Muscle layer of duodenum (tissue), 2 donors: ENCODE results near the gene CCDC146.
"Not testable (repeated sequence)": the region's sequence is repeated elsewhere in the genome, so short reads cannot be mapped to it uniquely, and the experiment has no call there.

ENCODE experiments used
- H3K27ac ChIP-seq: one replicate; pipeline ENCODE4 v1.7.0; 2013; ENCODE audit warnings: mild to moderate bottlenecking, low read length
- H3K27me3 ChIP-seq: one replicate; pipeline ENCODE4 v1.7.0; 2013; ENCODE audit warnings: low read depth, mild to moderate bottlenecking, control low read depth, low read length
- H3K36me3 ChIP-seq, 2 donors: one replicate each; pipeline ENCODE4 v1.7.0; 2013; ENCODE audit warnings: low read length in 2 of 2, control low read depth in 1 of 2, mild to moderate bottlenecking in 1 of 2; ENCODE audit not compliant: insufficient read depth in 2 of 2, control insufficient read depth in 1 of 2
- H3K4me1 ChIP-seq, 2 donors: one replicate each; pipeline ENCODE4 v1.7.0; 2013; ENCODE audit warnings: low read length in 2 of 2, mild to moderate bottlenecking in 2 of 2, control low read depth in 1 of 2, moderate library complexity in 1 of 2; ENCODE audit not compliant: insufficient read depth in 2 of 2, control insufficient read depth in 1 of 2
- H3K4me3 ChIP-seq, 2 donors: one replicate each; pipeline ENCODE4 v1.7.0; 2013; ENCODE audit warnings: low read length in 2 of 2, low read depth in 1 of 2, mild to moderate bottlenecking in 1 of 2
- H3K9me3 ChIP-seq, 2 donors: one replicate each; pipeline ENCODE4 v1.7.0; 2013; ENCODE audit warnings: low read length in 2 of 2, control low read depth in 1 of 2, mild to moderate bottlenecking in 1 of 2; ENCODE audit not compliant: control insufficient read depth in 1 of 2
- donor health status: healthy.

CCDC146 gene, protein sequence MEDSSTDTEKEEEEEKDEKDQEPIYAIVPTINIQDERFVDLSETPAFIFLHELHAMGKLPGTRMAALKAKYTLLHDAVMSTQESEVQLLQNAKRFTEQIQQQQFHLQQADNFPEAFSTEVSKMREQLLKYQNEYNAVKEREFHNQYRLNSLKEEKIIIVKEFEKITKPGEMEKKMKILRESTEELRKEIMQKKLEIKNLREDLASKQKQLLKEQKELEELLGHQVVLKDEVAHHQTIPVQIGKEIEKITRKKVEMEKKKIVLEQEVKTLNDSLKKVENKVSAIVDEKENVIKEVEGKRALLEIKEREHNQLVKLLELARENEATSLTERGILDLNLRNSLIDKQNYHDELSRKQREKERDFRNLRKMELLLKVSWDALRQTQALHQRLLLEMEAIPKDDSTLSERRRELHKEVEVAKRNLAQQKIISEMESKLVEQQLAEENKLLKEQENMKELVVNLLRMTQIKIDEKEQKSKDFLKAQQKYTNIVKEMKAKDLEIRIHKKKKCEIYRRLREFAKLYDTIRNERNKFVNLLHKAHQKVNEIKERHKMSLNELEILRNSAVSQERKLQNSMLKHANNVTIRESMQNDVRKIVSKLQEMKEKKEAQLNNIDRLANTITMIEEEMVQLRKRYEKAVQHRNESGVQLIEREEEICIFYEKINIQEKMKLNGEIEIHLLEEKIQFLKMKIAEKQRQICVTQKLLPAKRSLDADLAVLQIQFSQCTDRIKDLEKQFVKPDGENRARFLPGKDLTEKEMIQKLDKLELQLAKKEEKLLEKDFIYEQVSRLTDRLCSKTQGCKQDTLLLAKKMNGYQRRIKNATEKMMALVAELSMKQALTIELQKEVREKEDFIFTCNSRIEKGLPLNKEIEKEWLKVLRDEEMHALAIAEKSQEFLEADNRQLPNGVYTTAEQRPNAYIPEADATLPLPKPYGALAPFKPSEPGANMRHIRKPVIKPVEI

DNA sequence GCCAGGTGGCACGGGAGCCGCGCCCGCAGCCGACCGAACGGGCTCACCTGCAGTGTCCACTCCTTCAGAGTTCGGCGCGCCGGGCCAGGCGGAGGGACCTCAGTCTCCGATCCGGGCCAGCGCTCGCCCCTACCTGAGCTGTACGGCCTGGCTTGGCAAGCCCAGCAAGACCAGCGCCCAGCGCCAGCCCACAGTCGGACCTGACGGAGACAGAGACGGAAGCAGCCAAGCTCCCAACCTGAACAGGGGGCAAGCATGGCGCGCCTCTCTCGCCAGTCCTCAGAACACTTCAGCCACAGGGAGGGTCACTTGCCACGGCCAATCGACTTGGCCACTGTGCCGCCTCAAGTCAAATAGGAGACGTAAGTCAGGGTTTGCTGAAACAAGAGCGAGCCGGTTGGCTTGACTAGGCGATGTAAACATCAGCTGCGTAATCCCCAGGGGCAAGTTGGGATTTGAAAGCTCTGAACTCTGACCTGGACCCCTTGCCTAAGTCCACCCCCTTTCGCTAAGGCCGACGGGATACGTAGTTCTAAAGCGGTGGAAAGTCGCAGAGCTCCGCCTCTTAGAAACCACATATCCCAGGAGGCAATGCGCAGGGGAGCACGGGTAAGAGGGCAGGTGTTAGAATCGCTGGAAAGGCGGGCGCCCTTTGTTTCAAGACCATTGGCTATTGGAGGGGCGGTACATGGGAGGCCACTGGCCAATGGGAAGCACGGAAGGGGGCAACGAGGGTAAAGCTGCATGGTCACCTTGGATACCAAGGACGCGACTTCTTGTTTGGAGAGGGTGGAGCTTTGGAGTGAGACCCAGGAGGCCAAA lies at the start of gene CCDC146:
CCDC146 (plus strand) TSS at position 756 of the 822 bp plus-strand sequence. CDS start 45,054 bp downstream, outside the sequence.
- H3K9me3 ChIP-seq, H3K27ac ChIP-seq: not testable (repeated sequence)
- H3K4me3 ChIP-seq = peak within 1 kb of the TSS; percentile 72 to 90

DNA sequence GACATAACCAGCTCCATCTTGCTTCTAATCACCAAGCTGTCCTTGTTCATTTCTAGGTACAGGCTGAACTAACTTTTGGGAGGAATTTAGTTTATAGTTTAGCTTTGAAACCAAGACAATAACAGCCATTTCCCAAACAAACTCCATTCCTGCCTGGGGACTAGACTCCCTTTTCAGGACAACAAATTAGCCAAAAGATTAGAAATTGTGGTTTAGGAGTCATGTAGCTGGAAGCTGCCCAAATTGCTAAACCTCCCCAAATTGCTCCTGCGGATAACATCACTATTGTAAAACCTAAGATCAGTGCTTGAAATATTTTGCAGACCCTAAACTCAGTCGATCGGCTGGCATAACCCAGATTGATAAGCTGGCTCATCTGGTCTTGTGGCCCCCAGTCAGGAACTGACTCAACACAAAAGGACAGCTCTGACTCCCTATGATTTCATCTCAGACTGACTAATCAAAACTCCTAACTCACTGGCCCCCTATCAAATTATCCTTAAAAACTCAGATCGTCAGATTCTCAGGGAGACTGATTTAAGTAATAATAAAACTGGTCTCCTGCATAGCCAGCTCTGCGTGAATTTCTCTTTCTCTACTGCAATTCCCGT lies 47.5 kb upstream of the CCDC146 start:
- not testable (repeated sequence) for H3K4me1 ChIP-seq, H3K9me3 ChIP-seq, H3K27me3 ChIP-seq, H3K4me3 ChIP-seq, H3K36me3 ChIP-seq, H3K27ac ChIP-seq

More for the DNA sequence above, at the start of gene CCDC146:
- not testable (repeated sequence) for H3K4me1 ChIP-seq, H3K36me3 ChIP-seq, H3K27me3 ChIP-seq

DNA sequence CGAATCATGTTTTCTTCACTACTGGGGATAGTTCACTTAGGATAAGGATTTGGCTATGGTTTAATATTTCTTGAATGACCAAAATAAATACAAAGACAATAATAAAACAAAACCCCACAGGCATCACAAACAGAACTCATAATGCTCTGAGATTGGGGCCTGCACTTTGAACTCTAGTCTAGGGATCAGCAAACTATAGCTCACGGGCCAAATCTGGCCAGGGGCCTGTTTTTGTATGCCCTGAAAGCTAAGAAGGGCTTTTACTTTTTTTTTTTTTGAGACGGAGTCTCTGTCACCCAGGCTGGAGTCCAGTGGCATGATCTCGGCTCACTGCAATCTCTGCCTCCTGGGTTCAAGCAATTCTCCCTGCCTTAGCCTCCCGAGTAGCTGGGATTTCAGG lies 45.4 kb upstream of the CCDC146 start:
- H3K9me3 ChIP-seq, H3K4me3 ChIP-seq, H3K4me1 ChIP-seq, H3K36me3 ChIP-seq, H3K27ac ChIP-seq, H3K27me3 ChIP-seq: not testable (repeated sequence)

- not testable (repeated sequence) for H3K27me3 ChIP-seq, H3K27ac ChIP-seq, H3K36me3 ChIP-seq, H3K9me3 ChIP-seq, H3K4me1 ChIP-seq, H3K4me3 ChIP-seq
Measured at GRCh38 chr7:77079112-77079511, 43.3 kb upstream of the CCDC146 start.

GRCh38 chr7:77079624-77080023 lies 42.8 kb upstream of the CCDC146 start:
- H3K27ac ChIP-seq, H3K4me3 ChIP-seq, H3K27me3 ChIP-seq, H3K9me3 ChIP-seq, H3K36me3 ChIP-seq, H3K4me1 ChIP-seq: not testable (repeated sequence)

DNA sequence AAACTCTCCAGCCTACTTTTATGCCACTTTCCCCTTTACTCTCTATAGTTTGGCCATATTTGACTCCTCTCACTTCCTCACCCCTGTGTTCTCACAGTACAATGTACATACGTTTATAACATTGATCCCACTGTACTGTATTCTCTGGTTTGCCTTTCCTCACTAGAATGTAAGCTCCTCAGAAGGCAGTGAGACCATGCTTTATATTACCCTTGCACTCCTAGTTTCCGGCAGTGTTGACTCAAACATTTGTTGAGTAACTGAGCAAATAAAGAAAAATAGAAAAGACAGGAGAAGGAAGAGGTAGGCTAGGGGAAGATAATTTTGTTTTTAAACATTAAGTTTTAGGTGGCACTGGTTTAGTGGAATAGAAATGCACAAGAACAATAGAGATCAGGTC lies 42.2 kb upstream of the CCDC146 start:
- not testable (repeated sequence) for H3K27me3 ChIP-seq, H3K27ac ChIP-seq

GRCh38 chr7:77082192-77082591 lies 40.2 kb upstream of the CCDC146 start:
- H3K9me3 ChIP-seq, H3K27me3 ChIP-seq, H3K4me1 ChIP-seq, H3K4me3 ChIP-seq, H3K36me3 ChIP-seq, H3K27ac ChIP-seq: not testable (repeated sequence)

More for the DNA sequence above, 42.2 kb upstream of the CCDC146 start:
- not testable (repeated sequence) for H3K9me3 ChIP-seq, H3K36me3 ChIP-seq, H3K4me3 ChIP-seq, H3K4me1 ChIP-seq

DNA sequence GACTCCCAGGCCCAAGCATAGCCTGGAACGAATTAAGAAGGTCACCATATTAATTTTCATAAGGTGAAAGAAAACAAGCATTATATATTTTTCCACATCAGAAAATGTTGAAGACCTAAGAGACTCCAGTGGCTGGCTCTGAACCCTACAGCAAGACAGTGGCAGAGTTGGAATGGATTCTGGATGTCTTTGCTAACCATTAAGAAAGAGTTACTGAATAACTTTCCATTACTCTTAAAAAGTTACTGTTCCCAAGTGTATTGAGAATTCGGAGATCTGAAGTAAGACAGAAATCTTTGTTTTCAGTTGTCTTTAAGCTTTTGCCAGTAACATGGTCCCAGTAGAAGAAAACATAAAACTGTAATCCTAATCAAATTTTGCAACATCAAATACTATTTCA lies 30.1 kb upstream of the CCDC146 start:
- H3K4me3 ChIP-seq, H3K4me1 ChIP-seq, H3K36me3 ChIP-seq, H3K9me3 ChIP-seq, H3K27ac ChIP-seq, H3K27me3 ChIP-seq: not testable (repeated sequence)

DNA sequence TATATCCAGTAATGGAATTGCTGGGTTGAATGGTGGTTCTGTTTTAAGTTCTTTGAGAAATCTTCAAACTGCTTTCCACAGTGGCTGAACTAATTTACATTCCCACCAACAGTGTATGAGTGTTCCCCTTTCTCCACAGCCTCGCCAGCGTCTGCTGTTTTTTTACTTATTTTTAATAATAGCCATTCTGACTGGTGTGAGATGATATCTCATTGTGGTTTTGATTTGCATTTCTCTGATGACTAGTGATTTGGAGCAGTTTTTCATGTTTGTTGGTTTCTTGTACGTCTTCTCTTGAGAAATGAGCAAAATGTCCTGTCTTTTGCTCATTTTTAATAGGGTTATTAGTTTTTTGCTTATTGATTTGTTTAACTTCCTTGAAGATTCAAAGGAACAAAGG lies 21.9 kb upstream of the CCDC146 start:
- not testable (repeated sequence) for H3K36me3 ChIP-seq, H3K4me3 ChIP-seq, H3K27me3 ChIP-seq, H3K27ac ChIP-seq, H3K9me3 ChIP-seq, H3K4me1 ChIP-seq

- H3K4me1 ChIP-seq, H3K4me3 ChIP-seq, H3K36me3 ChIP-seq, H3K27me3 ChIP-seq, H3K27ac ChIP-seq, H3K9me3 ChIP-seq: not testable (repeated sequence)
Measured at GRCh38 chr7:77101187-77101586, 21.2 kb upstream of the CCDC146 start.

GRCh38 chr7:77102671-77103070 lies 19.7 kb upstream of the CCDC146 start:
- H3K9me3 ChIP-seq, H3K4me1 ChIP-seq, H3K36me3 ChIP-seq, H3K4me3 ChIP-seq, H3K27me3 ChIP-seq, H3K27ac ChIP-seq: not testable (repeated sequence)
